DOHH2 (cell line): ENCODE measurements around the gene ANKRD42.

Source experiments
- H3F3A ChIP-seq: fragments of 200-600 bp; sonication (generic), shearing (Covaris generic); 2 replicates; pipeline ENCODE4 v1.6.0; 2016; ENCODE audit warnings: antibody characterized with exemption, mild to moderate bottlenecking; ENCODE audit not compliant: control insufficient read depth, insufficient read depth
- H3K27ac ChIP-seq: fragments of 200-600 bp; sonication (generic); 2 replicates; pipeline ENCODE4 v1.5.1; 2014; ENCODE audit warnings: low read depth, mild to moderate bottlenecking, low read length, moderate library complexity
- H3K27me3 ChIP-seq: fragments of 200-600 bp; sonication (generic); 2 replicates; pipeline ENCODE4 v1.6.1; 2014; ENCODE audit warnings: mild to moderate bottlenecking, low read length, mixed read lengths; ENCODE audit not compliant: control insufficient read depth
- H3K36me3 ChIP-seq: fragments of 200-600 bp; sonication (generic); 2 replicates; pipeline ENCODE4 v1.6.1; 2014; ENCODE audit warnings: mild to moderate bottlenecking, low read length, moderate library complexity, mixed read lengths; ENCODE audit not compliant: control insufficient read depth
- H3K4me1 ChIP-seq: fragments of 200-600 bp; sonication (generic); 2 replicates; pipeline ENCODE4 v1.6.1; 2014; ENCODE audit warnings: mild to moderate bottlenecking, low read length, mixed read lengths; ENCODE audit not compliant: control insufficient read depth
- H3K4me2 ChIP-seq: fragments of 200-600 bp; sonication (generic); 2 replicates; pipeline ENCODE4 v1.6.0; 2014; ENCODE audit warnings: mild to moderate bottlenecking, low read length, moderate library complexity
- H3K4me3 ChIP-seq: fragments of 200-600 bp; sonication (generic); 2 replicates; pipeline ENCODE4 v1.5.1; 2014; ENCODE audit warnings: mild to moderate bottlenecking, low read length, mixed read lengths
- H3K79me2 ChIP-seq: fragments of 200-600 bp; sonication (generic); 2 replicates; pipeline ENCODE4 v1.6.1; 2014; ENCODE audit warnings: mild to moderate bottlenecking, low read length, mixed read lengths; ENCODE audit not compliant: control insufficient read depth
- H3K9me2 ChIP-seq: fragments of 200-600 bp; sonication (generic); replicated peaks from 2 replicates; pipeline ENCODE4 v1.6.1; 2014; ENCODE audit warnings: mild to moderate bottlenecking, low read length, mixed read lengths; ENCODE audit not compliant: control insufficient read depth
- H3K9me3 ChIP-seq: fragments of 200-600 bp; sonication (generic); 2 replicates; pipeline ENCODE4 v1.6.1; 2014; ENCODE audit warnings: antibody characterized with exemption, low read length, mixed read lengths; ENCODE audit not compliant: control insufficient read depth, insufficient read depth
- H4K20me1 ChIP-seq: fragments of 200-600 bp; sonication (generic); 2 replicates; pipeline ENCODE4 v1.6.0; 2014; ENCODE audit warnings: low read depth, mild to moderate bottlenecking, antibody characterized with exemption, low read length, moderate library complexity; ENCODE audit not compliant: control insufficient read depth, insufficient read depth
- CTCF ChIP-seq: fragments of 200-600 bp; sonication (generic); IDR thresholded peaks from one replicate; pipeline ENCODE4 v1.5.1; 2014; ENCODE audit warnings: antibody characterized with exemption, mild to moderate bottlenecking, low read depth, low read length; ENCODE audit not compliant: poor library complexity, severe bottlenecking
- EZH2phosphoT487 ChIP-seq: fragments of 200-600 bp; sonication (generic); IDR thresholded peaks from 2 replicates; pipeline ENCODE4 v1.6.1; 2017; ENCODE audit warnings: borderline replicate concordance, mild to moderate bottlenecking, antibody characterized with exemption, low read length, moderate library complexity, mixed read lengths

ANKRD42 gene

GRCh38 chr11:83252266-83252665, 58.8 kb downstream of the ANKRD42 start:
- no peak overlapping the region for H3K4me2 ChIP-seq
- H3K9me2 ChIP-seq, result no peaks in the 10 kb centered on the region
- no peaks in the 10 kb centered on the region for H3F3A ChIP-seq
- no peaks in the 10 kb centered on the region for H3K79me2 ChIP-seq
- no peak for TF ChIP-seq EZH2phosphoT487
- no peak for TF ChIP-seq CTCF
- no peaks in the 10 kb centered on the region for H3K9me3 ChIP-seq
- H3K27ac ChIP-seq, result no peak overlapping the region
- no peak overlapping the region for H3K4me3 ChIP-seq
- H3K36me3 ChIP-seq, result no peaks in the 10 kb centered on the region
- peaks cover 11% of the 10 kb centered on the region for H3K4me1 ChIP-seq
- no peaks in the 10 kb centered on the region for H3K27me3 ChIP-seq
- H4K20me1 ChIP-seq, result no peaks in the 10 kb centered on the region

GRCh38 chr11:83252941-83253340, 59.4 kb downstream of the ANKRD42 start:
- no peak overlapping the region for H3K4me3 ChIP-seq
- no peaks in the 10 kb centered on the region for H3K27me3 ChIP-seq

GRCh38 chr11:83255366-83255765, 61.9 kb downstream of the ANKRD42 start:
- no peak overlapping the region for H3K4me2 ChIP-seq
- H3F3A ChIP-seq, result no peaks in the 10 kb centered on the region
- no peak overlapping the region for H3K4me3 ChIP-seq
- TF ChIP-seq CTCF (no peak), EZH2phosphoT487 (no peak)
- no peaks in the 10 kb centered on the region for H3K79me2 ChIP-seq
- no peaks in the 10 kb centered on the region for H3K4me1 ChIP-seq
- H4K20me1 ChIP-seq, result no peaks in the 10 kb centered on the region
- peaks cover 12% of the 10 kb centered on the region; the same call in 1 of the 2 replicates for H3K36me3 ChIP-seq
- H3K27me3 ChIP-seq, result no peaks in the 10 kb centered on the region
- H3K27ac ChIP-seq, result no peak overlapping the region
- no peaks in the 10 kb centered on the region for H3K9me3 ChIP-seq
- H3K9me2 ChIP-seq, result no peaks in the 10 kb centered on the region

More at GRCh38 chr11:83252941-83253340, 59.4 kb downstream of the ANKRD42 start:
- no peak for TF ChIP-seq CTCF
- TF ChIP-seq EZH2phosphoT487, result no peak
- Histone ChIP-seq H3F3A (no peaks in the 10 kb centered on the region), H3K79me2 (no peaks in the 10 kb centered on the region), H3K9me2 (no peaks in the 10 kb centered on the region), H4K20me1 (no peaks in the 10 kb centered on the region), H3K4me1 (peaks cover 11% of the 10 kb centered on the region), H3K36me3 (peaks cover 5% of the 10 kb centered on the region; the same call in 1 of the 2 replicates), H3K27ac (no peak overlapping the region), H3K4me2 (no peak overlapping the region), H3K9me3 (no peaks in the 10 kb centered on the region)
